Activated CD8-positive, alpha-beta T cell treated with anti-CD3 and anti-CD28 coated beads, Interleukin-2, amount 10 ng/mL, durations not matched to agents 7 days and 5 days (primary cell): Measurements from ENCODE around the gene EIF2S2. TPM values are rescaled to one million over a fixed set of nuclear protein-coding genes. Genes with fewer than 3 reads are reported as not detected.

ENCODE experiments used
- ATAC-seq: fragments of 150-1000 bp; cut with Tn5 transposase; one replicate; pipeline ENCODE4 v1.10.0; 2021; ENCODE audit warnings: moderate library complexity
- CTCF ChIA-PET: fragments of 350-600 bp; sonication (Branson Sonifier 250); formaldehyde crosslinking; loops from one replicate; lab custom pipeline; 2021; ENCODE audit warnings: antibody characterized with exemption; lab: Charles Lee
- POLR2A ChIA-PET: fragments of 350-600 bp; sonication (Branson Sonifier 250); formaldehyde crosslinking; loops from one replicate; lab custom pipeline; 2021; ENCODE audit warnings: antibody characterized with exemption; lab: Charles Lee
- DNase-seq: peaks from one replicate; pipeline ENCODE4 v3.0.0-alpha.2; 2020
- H3K27ac Mint-ChIP-seq: one replicate; pipeline ENCODE4 v1.8.0; 2021; ENCODE audit warnings: mild to moderate bottlenecking, mixed read lengths
- H3K27me3 Mint-ChIP-seq: one replicate; pipeline ENCODE4 v1.8.0; 2021; ENCODE audit warnings: low read depth, mixed read lengths
- H3K36me3 Mint-ChIP-seq: one replicate; pipeline ENCODE4 v1.8.0; 2021; ENCODE audit warnings: low read depth, mixed read lengths
- H3K4me1 Mint-ChIP-seq: one replicate; pipeline ENCODE4 v1.8.0; 2021; ENCODE audit warnings: low read depth, mixed read lengths
- H3K4me3 Mint-ChIP-seq: one replicate; pipeline ENCODE4 v1.8.0; 2021; ENCODE audit warnings: mild to moderate bottlenecking, mixed read lengths
- H3K9me3 Mint-ChIP-seq: one replicate; pipeline ENCODE4 v1.8.0; 2022; ENCODE audit warnings: mixed read lengths; ENCODE audit not compliant: insufficient read depth
- total RNA-seq, 2 experiments: library from RNA; stranded (reverse); gene quantifications; one replicate each; pipeline ENCODE4 v1.2.3, GENCODE V29; 2021

EIF2S2 gene
- total RNA-seq, 2 experiments from 2014 or later, result 94.4 to 94.7 TPM

GRCh38 chr20:34099675-34100074 is 12.4 kb downstream of the EIF2S2 start:
- DNase-seq (no peak), ATAC-seq (no peak)
- CTCF ChIA-PET, result interaction anchor here (0.8 kb wide), 1 partner anchor 8 kb away, joined by 3 read pairs; no protein-coding TSS in a partner anchor
- Mint-ChIP-seq H3K9me3 (no peaks in the 10 kb centered on the region), H3K4me3 (no peak overlapping the region), H3K27ac (no peak overlapping the region), H3K4me1 (peaks cover 19% of the 10 kb centered on the region), H3K27me3 (no peaks in the 10 kb centered on the region), H3K36me3 (peaks cover 80% of the 10 kb centered on the region)
- POLR2A ChIA-PET, result interaction anchor here (1.1 to 4.8 kb wide), 2 partner anchors 13 kb away, joined by 3 to 33 read pairs; partner anchors contain the start of gene EIF2S2

DNA sequence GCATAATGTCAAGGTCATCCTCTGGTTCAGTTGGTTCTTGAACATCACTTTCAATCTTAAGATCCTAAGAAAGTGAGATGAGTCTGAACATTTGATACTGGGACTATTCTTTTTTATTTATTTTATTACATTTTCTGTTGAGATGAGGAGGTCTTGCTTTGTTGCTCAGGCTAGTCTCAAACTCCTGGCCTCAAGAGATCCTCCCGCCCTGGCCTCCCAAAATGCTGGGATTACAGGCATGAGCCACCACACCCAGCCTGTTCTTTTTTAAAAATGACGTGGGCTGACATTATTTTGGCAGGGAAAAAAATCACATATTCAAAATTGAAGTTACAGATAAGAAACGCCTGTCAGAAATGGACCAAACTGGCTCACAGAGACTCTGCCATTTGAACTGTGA is 13.5 kb downstream of the EIF2S2 start:
- Mint-ChIP-seq H3K4me1 (peaks cover 14% of the 10 kb centered on the region), H3K4me3 (no peak overlapping the region), H3K27me3 (no peaks in the 10 kb centered on the region), H3K9me3 (no peaks in the 10 kb centered on the region), H3K27ac (no peak overlapping the region), H3K36me3 (peaks cover 78% of the 10 kb centered on the region)
- CTCF ChIA-PET, result no interaction called here
- no peak for ATAC-seq
- no peak for DNase-seq
- POLR2A ChIA-PET, result no interaction called here

DNA sequence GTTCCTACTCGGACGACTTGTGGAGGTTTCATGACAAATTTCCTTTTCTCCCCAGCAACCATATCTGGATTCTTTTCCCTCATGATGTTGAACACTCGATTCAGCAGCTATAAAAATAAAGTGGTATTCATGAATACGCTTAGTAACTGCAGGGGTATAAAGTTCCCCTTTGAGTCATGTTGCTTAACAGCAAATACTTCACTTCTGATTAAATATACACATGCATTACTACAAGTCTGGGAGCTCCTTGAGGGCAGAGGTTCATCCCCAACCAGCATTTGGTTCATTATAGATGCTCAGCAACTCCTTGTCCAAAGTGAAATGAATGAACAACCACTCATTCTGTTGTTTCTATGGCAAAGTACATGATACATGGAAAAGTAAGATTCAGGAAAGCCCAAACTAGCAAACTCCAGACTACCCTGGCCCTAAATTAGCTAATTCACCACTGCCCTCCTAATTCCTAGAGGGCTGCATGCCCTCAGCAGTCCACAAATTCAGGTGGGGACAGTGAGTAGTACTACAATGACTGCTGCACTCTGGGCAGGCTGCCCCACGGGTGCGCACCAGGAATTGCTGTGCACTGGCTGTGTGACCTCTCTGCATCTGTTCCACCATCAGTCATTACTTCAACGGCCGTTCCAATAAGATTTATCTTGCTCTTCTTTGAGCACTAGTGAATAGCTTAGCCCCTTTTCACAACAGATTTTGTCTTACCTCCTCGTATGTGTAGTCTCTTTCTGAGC is 15.2 kb downstream of the EIF2S2 start:
- Mint-ChIP-seq H3K27ac (no peak overlapping the region), H3K4me3 (no peak overlapping the region), H3K27me3 (no peaks in the 10 kb centered on the region), H3K9me3 (no peaks in the 10 kb centered on the region), H3K4me1 (peaks cover 1% of the 10 kb centered on the region), H3K36me3 (peaks cover 79% of the 10 kb centered on the region)
- ChIA-PET CTCF (interaction anchor here (1.3 kb wide), 1 partner anchor 15 kb away, joined by 5 read pairs; the partner anchor contains the start of gene EIF2S2), POLR2A (no interaction called here)
- DNase-seq (no peak), ATAC-seq (no peak)

DNA sequence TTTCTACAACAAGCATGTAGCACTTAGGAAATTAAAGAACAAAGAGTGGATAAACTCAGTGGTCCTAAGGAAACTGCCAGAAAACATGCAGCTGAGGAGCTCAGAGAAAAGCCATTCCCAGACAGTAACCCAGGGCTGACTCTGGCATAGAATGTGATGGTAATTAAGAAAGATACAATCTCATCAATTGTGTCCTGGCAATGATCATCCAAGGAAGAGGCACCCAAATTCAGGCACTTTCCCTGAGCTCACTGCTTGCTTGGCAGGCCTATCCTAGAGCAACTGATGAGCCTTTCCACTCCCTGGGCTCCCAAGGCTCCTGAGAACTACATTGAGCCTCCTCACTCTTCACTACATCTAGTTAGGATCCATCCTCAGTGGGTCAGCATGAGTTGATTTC is 16.2 kb downstream of the EIF2S2 start:
- no peak for DNase-seq
- CTCF ChIA-PET, result interaction anchor here (0.9 to 1.6 kb wide), 2 partner anchors 12 to 18 kb away, joined by 3 to 6 read pairs; no protein-coding TSS in a partner anchor
- Mint-ChIP-seq H3K4me3 (no peak overlapping the region), H3K27me3 (no peaks in the 10 kb centered on the region), H3K9me3 (no peaks in the 10 kb centered on the region), H3K4me1 (peaks cover 3% of the 10 kb centered on the region), H3K36me3 (peaks cover 76% of the 10 kb centered on the region), H3K27ac (no peak overlapping the region)
- ATAC-seq, result no peak
- POLR2A ChIA-PET, result interaction anchor here (2.0 kb wide), 1 partner anchor 16 kb away, joined by 8 read pairs; the partner anchor contains the start of gene EIF2S2

DNA sequence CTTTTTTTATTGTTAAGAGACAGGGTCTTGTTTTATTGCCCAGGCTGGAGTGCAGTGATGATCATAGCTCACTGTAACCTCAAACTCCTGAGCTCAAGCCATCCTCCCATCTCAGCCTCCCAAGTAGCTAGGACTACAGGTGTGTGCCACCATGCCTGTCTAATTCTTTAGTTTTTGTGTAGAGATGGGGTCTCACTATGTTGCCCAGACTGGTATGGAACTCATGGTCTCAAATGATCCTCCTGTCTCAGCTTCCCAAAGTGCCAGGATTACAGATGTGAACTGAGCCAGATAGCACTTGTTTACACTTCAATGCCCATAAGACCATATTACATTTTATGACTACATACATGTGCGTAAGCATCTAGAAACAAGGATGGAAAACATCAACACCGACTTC is 18.1 kb downstream of the EIF2S2 start:
- no peak overlapping the region for H3K4me3 Mint-ChIP-seq
- no peaks in the 10 kb centered on the region for H3K27me3 Mint-ChIP-seq
- ChIA-PET CTCF (interaction anchor here (1.3 to 2.3 kb wide), 4 partner anchors 12 to 36 kb away, joined by 3 to 9 read pairs (median 6); no protein-coding TSS in a partner anchor), POLR2A (interaction anchor here (0.9 kb wide), 1 partner anchor 18 kb away, joined by 4 read pairs; the partner anchor contains the start of gene EIF2S2)
- DNase-seq, result no peak
- H3K27ac Mint-ChIP-seq, result no peak overlapping the region
- H3K36me3 Mint-ChIP-seq, result peaks cover 81% of the 10 kb centered on the region
- ATAC-seq, result no peak
- H3K9me3 Mint-ChIP-seq, result no peaks in the 10 kb centered on the region
- peaks cover 1% of the 10 kb centered on the region for H3K4me1 Mint-ChIP-seq

DNA sequence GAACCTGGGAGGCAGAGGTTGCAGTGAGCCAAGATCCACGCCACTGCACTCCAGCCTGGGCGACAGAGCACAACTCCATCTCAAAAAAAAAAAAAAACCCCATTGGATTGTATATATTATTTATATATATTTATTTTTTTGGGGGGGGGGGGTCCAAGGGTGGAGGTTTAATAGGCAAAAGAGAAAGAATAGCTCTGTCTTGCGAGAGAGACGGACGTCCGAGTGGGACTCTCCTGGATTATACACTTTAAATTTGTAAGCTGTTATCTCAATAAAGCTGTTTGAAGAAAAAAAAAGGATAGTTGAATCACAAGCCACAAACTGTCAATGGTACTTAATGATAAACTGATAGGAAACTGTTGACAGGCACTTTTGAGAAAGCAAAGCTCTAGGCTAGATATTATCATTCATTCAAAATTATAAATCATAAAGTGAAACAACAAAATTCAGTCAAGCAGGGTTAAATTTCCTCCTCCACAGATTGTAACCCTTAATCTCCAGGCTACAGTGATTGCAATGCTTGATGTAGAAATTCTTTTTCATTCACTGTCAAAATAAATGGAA is 20.3 kb downstream of the EIF2S2 start:
- Mint-ChIP-seq H3K27ac (no peak overlapping the region), H3K27me3 (no peaks in the 10 kb centered on the region), H3K4me1 (peaks cover 1% of the 10 kb centered on the region), H3K4me3 (no peak overlapping the region), H3K36me3 (peaks cover 79% of the 10 kb centered on the region), H3K9me3 (no peaks in the 10 kb centered on the region)
- CTCF ChIA-PET, result interaction anchor here (1.0 to 2.3 kb wide), 2 partner anchors 10 to 17 kb away, joined by 3 to 9 read pairs; no protein-coding TSS in a partner anchor
- POLR2A ChIA-PET, result interaction anchor here (0.6 to 1.6 kb wide), 3 partner anchors 9 to 68 kb away, joined by 3 to 8 read pairs (median 3); partner anchors contain the start of gene EIF2S2
- no peak for ATAC-seq
- no peak for DNase-seq

GRCh38 chr20:34090645-34091044 is 21.4 kb downstream of the EIF2S2 start:
- POLR2A ChIA-PET, result interaction anchor here (0.7 kb wide), 1 partner anchor 19 kb away, joined by 3 read pairs; no protein-coding TSS in a partner anchor

DNA sequence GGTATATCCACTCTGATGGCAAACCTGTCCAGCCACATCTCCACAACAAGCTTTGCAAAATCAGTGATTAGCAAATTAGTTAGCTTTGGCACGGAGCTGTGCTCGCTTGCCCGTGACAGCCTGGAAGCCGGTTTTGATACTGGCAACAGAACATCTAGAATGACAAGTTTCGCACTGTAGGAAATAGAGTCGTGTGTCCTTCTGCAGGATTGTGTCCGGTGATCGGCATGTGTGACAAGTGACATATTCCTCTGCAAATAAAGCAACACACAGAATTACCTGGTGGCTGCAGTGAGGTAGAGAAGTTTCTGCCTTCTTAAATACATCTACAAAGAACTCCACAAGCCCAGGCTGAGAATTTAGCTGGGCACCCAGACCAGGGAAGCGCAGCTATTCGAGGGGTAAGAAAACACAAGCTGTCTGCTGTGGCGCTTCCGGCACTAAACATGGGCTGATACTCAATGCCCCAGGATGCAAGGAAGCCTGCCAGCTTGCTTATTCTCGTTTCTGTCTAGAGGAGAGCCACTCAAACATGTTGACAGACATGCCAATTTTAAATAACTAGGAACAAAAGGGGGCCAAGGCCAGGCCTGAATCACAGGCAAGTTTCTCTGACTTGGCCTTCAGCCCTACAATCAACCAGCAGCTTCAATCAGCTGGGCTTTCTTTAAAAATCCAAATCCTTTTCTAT is 22.2 kb downstream of the EIF2S2 start:
- H3K9me3 Mint-ChIP-seq, result no peaks in the 10 kb centered on the region

More at GRCh38 chr20:34090645-34091044, 21.4 kb downstream of the EIF2S2 start:
- Mint-ChIP-seq H3K27me3 (no peaks in the 10 kb centered on the region), H3K9me3 (no peaks in the 10 kb centered on the region), H3K36me3 (peaks cover 72% of the 10 kb centered on the region), H3K4me3 (no peak overlapping the region), H3K27ac (no peak overlapping the region), H3K4me1 (peaks cover 1% of the 10 kb centered on the region)
- CTCF ChIA-PET, result interaction anchor here (1.0 to 1.3 kb wide), 3 partner anchors 13 to 157 kb away, joined by 3 read pairs; no protein-coding TSS in a partner anchor
- DNase-seq (no peak), ATAC-seq (no peak)

DNA sequence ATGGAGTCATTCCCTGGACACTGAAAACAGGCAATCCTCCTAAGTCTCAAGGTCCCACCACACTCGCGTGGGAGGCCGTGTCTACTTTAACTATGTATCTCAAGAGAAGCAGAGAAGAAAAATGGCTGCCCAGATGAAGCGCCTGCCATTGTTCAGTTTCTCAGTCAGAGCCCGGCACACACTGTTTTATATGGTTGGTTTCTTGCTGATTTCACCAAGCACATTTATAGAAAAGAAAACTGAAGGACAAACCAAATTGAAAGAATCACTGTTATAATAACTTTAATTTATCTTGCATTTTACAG is 22.9 kb downstream of the EIF2S2 start:
- no peak overlapping the region for H3K4me3 Mint-ChIP-seq
- peaks cover 77% of the 10 kb centered on the region for H3K36me3 Mint-ChIP-seq
- peak overlapping the region; percentile 31 for H3K27ac Mint-ChIP-seq
- ChIA-PET POLR2A (interaction anchor here (1.4 kb wide), 1 partner anchor 23 kb away, joined by 3 read pairs; the partner anchor contains the start of gene EIF2S2), CTCF (interaction anchor here (1.1 kb wide), 1 partner anchor 20 kb away, joined by 3 read pairs; no protein-coding TSS in a partner anchor)
- H3K4me1 Mint-ChIP-seq, result peaks cover 1% of the 10 kb centered on the region
- H3K27me3 Mint-ChIP-seq, result no peaks in the 10 kb centered on the region
- DNase-seq (no peak), ATAC-seq (no peak)
- no peaks in the 10 kb centered on the region for H3K9me3 Mint-ChIP-seq

More for the DNA sequence above, 22.2 kb downstream of the EIF2S2 start:
- H3K27ac Mint-ChIP-seq, result peak overlapping the region; percentile 43
- DNase-seq (no peak), ATAC-seq (no peak)
- no peak overlapping the region for H3K4me3 Mint-ChIP-seq
- ChIA-PET CTCF (interaction anchor here (1.0 to 1.3 kb wide), 5 partner anchors 12 to 156 kb away, joined by 3 read pairs; no protein-coding TSS in a partner anchor), POLR2A (interaction anchor here (0.5 to 1.4 kb wide), 4 partner anchors 20 to 96 kb away, joined by 3 read pairs; partner anchors contain the start of genes EIF2S2 and RALY)
- H3K36me3 Mint-ChIP-seq, result peaks cover 73% of the 10 kb centered on the region
- peaks cover 1% of the 10 kb centered on the region for H3K4me1 Mint-ChIP-seq
- H3K27me3 Mint-ChIP-seq, result no peaks in the 10 kb centered on the region

DNA sequence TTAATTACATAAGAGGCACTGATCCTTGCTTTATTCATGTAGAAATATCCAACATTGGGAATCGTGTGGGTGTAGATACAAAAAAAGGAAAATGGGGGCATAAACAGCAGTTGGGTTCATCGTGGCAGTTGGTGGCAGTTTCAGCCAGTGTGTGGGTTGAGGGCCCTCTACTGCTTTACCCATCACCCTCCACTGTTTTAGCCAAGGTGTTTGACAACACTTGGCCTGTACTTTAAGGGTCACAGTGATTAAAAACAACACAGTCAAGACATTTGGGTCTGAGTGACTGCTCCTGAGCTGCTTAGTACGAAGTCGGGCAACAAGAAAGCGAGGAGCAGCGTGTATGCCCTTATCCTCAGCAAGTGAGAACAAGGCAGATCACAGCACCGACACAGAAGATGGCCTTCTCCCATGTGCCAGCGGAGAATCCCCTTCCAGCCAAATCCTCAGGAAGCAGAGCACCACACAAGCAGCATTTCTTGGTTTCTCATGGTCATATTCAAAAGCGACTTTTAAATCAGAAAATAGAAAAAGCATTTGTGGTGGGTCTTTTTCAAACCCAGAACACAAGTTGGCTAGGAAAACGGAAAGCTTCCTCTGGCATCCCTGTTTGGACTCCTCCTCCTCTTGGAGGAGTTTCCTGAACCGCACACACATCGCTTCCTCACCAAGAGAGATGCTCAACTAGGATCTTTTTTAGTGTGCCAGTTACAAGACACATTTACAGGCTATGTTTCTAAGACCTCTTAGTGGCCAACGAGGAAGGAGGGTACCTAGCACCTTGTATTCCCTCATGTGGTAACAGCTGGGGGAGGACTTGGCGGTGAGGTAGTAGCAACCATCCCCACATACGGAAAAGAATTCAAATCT is 23.5 kb downstream of the EIF2S2 start:
- ATAC-seq, result no peak
- ChIA-PET POLR2A (interaction anchor here (1.4 kb wide), 1 partner anchor 24 kb away, joined by 3 read pairs; the partner anchor contains the start of gene EIF2S2), CTCF (no interaction called here)
- Mint-ChIP-seq H3K4me3 (no peak overlapping the region), H3K27me3 (no peaks in the 10 kb centered on the region), H3K36me3 (peaks cover 73% of the 10 kb centered on the region), H3K9me3 (no peaks in the 10 kb centered on the region), H3K27ac (peak overlapping the region; percentile 11), H3K4me1 (peaks cover 2% of the 10 kb centered on the region)
- DNase-seq, result no peak
